HG03520 (cell line): ENCODE measurements around the gene NEDD4L.

ENCODE experiments used
- ATAC-seq: cut with Tn5 transposase; IDR thresholded peaks from one replicate; pipeline ENCODE4 v1.9.1; 2021; ENCODE audit warnings: mild to moderate bottlenecking, moderate library complexity; ENCODE audit not compliant: unreplicated experiment

Gene NEDD4L

DNA sequence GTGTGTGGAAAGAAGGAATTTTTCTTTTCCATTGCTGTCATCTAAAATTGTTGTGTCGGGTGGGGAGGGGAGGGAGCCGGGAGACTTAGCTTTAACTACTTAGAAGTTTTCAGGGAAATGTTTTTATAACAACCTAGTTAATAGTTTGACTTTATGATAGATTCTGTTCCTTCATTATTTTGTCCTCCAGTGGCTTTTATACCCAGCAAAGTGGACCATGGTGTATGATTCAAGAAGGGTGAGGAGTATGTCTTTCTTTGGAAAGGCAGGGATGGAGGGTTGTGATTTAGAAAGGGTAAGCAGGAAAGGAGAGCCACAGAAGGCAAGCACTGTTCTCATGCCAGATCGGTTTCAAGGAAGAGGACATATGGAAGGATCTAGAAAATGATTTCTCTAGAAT is 261.8 kb downstream of the NEDD4L start:
- no peak for ATAC-seq

DNA sequence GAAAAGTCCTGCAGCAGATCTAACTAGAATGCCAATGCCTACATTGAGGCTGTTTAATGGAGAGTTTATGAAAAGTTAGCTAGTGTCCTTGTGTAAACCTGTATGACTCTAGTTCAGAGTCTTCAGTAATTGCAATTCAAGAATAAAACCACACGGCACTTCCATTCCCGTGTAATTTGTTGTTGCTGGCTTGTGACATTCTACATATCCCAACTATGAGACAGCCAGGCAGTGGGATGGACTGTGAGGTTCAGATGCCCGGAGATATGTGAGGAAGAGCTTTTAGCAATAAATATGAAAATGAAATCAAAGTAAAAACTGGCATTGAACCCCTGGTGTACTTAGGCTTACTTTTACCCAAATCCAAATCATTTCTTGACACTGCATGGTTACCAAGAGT is 263.4 kb downstream of the NEDD4L start:
- no peak for ATAC-seq

GRCh38 chr18:58308463-58308862 is 264.4 kb downstream of the NEDD4L start:
- ATAC-seq, result no peak

- no peak for ATAC-seq
These were observed 265.1 kb downstream of the NEDD4L start for GRCh38 chr18:58309099-58309498.

DNA sequence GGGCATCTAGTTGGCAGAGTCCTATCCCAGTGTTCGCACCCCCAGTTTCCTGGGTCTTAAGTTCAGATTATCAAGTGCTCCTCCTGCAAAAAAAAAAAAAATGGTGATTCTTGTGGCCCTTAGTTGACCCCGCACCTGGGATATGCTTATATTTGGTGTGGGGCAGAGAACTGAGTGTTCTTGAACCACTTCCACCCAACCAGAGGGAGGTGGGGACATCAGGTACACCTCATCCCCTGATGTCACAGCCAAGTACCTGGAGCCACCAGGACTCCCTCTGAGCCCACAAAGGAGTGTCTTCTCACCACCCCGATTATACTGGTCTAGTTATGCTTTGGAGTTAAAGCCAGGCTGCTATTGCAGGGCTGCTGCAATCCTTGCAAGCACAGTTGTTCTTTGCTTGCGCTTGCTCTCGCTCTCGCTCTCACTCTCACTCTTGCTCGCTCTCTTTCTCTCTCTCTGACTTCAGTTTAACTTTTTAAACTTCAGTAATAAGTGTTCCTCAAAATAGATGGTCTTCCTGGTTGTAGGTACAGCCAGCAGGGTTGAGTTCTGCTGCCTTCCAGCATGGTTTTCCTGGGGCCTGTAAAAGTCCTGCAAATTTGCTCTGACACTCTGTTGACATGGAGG is 265.7 kb downstream of the NEDD4L start:
- no peak for ATAC-seq

DNA sequence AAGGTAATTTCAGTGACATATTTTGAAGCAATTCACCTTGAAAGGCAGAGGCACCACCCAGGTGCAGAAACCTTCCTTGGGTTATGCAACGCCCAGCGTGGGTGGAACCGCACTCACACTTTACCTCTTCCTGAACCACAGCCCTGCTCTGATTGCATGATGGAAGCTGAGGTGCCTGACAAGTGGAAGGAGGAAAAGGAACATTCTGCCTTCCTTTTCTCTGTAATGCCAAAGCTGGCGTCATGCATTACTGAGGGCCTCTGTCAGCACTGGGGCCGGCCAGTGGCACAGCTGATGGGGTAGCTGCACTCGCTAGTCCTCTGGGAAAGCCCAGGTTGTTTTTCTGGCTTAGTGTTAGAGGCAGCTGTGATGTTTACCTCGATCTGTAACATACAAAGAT is 266.5 kb downstream of the NEDD4L start:
- no peak for ATAC-seq

- ATAC-seq, result no peak
These were observed 267.4 kb downstream of the NEDD4L start for GRCh38 chr18:58311390-58311789.

DNA sequence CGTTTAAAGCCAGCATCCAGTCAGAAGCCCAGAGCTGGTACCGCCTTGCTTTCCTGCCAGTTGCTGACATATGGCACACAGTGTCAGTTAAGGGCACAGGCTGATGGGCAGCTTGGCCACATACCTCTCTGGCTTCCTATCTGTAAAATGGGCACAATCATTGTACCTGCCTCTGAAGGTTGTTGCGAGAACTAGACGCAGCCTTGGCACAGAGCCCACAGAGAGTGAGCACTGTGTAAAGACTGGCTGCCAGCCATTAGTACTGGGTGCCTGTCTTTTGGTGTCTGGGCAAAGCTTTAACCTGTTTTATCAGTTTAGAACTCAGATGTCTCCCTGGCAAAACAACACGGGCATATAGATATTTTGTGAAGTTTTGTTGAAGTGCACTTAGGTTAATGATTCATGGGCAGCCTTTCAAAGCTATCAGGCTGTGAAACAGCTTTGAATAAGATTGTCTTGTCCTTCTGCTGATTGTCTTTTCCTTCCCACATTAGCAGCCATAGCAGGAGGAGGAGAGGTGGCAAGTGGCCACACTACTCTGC is 269.5 kb downstream of the NEDD4L start:
- ATAC-seq, result no peak

DNA sequence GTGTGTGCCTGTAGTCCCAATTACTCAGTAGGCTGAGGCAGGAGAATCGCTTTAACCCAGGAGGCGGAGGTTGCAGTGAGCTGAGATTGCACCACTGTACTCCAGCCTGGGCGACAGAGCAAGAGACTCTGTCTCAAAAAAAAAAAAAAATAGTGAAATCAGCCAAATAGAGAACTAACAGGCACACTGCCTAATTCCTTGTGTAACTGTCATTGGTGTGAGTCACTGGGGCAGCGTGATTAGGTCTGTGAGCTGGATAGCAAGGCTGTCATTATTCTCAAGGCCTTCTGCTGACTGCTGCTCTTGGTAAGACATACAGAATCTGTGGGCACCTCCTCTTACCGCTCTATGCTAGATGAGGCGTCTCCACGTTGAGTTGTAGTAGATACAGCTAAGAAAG is 270.3 kb downstream of the NEDD4L start:
- ATAC-seq, result no peak

DNA sequence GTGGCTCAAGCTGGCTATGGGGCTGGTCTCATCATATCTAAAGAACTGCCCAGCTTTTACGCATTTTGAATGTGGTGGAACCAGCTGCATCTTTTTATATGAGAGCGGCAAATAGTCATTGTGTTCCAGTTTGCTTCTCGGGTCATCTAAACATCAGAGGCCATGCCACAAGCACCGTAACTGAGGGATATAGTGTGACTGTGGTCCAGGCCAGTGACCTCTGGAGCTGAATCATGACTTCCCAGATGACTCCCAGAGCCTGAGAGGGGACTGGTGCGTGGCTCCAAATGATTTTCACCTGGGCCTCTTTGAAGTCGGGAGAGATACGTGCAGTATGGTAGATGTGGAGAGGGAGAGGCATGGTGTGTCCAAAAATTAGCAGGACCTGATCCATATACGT is 271.0 kb downstream of the NEDD4L start:
- no peak for ATAC-seq

DNA sequence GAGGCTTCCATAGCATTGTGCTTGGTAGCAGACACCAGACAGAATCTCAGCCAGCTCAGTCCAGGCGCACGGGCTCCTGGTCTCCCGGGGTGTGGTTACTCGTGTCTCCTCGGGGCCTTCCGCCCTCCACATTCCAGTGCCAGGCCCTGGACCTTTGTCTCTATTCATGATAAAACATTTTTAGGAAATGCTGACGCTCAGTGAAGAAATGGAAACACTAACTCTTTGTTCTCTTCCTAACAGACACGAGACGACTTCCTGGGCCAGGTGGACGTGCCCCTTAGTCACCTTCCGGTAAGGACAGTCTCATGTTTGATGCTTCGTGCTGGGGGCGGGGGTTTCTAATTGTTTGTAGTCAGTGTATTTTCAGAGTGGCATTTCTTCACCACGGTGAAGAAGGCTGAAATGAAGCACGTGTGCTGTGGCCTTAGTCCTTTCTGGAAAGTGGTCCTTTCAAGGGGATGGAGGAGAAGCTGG is 271.8 kb downstream of the NEDD4L start:
- no peak for ATAC-seq

- ATAC-seq, result no peak
These were observed 272.6 kb downstream of the NEDD4L start for GRCh38 chr18:58316396-58317342.

- no peak for ATAC-seq
These were observed 275.7 kb downstream of the NEDD4L start for GRCh38 chr18:58319719-58320118.

DNA sequence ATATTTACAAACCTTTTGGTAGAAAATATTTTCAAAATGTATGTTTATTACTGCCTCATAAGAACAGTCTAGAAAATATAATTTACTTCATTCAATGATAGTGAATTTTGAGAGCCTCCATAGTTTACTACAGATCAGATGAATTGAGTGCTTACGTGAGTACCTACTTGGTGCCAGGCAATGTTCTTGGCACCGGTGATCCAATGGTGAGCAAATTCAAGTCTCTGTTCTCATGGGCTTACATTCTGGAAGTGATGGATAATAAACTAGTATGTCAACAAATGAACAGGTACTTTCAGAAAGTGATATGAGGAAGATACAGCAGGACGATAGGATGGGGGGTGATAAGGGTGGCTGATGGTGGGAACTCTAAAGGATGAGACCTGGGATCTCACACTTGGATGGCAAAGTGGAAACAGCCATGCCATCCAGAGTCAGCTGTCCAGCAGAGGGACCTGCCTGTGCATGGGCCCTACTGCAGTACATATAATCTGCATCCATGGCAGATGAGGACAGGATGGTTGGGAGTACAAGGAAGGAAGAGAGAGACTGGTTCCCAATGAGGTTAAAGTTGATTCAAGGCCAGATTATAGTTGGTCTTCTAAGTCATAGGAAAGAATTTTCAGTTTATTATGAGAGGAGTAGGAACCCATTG is 277.0 kb downstream of the NEDD4L start:
- ATAC-seq, result no peak

- ATAC-seq, result no peak
These were observed 278.0 kb downstream of the NEDD4L start for GRCh38 chr18:58321986-58322385.

DNA sequence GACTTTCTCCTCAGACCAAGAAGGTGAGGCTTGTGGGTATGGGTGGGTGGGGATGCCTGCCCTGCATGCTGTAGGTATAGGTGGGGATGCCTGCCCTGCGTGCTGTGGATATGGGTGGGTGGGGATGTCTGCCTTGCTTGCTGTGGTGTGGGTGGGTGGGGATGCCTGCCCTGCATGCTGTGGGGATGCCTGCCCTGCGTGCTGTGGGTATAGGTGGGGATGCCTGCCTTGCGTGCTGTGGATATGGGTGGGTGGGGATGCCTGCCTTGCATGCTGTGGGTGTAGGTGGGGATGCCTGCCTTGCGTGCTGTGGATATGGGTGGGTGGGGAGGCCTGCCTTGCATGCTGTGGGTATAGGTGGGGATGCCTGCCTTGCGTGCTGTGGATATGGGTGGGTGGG is 278.4 kb downstream of the NEDD4L start:
- ATAC-seq, result no peak

GRCh38 chr18:58323866-58324762 is 280.1 kb downstream of the NEDD4L start:
- no peak for ATAC-seq

DNA sequence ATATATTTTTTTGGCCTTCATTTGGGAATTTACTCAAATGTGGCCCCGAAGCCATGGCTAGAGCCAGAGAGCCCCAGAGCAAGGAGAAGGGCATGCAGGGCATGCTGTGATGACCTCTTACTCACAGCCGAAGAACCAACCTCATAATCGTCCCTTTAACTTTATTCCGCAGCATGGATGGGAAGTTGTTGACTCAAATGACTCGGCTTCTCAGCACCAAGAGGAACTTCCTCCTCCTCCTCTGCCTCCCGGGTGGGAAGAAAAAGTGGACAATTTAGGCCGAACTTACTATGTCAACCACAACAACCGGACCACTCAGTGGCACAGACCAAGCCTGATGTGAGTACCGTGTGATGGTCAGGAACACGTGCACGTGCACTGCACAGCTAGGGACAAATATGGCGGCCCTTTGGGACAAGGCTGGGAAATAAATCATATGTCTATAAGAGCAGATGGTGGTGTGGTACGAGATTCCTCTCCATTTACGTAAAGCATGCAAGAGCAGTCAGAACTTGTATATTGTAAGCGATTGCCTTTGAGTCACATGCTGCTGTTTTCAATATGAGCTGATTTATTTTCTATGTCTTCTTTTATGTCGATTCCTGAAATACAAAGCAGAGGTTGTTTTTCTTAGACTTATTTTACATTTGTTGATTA is 280.9 kb downstream of the NEDD4L start:
- no peak for ATAC-seq

- ATAC-seq, result no peak
These were observed 281.5 kb downstream of the NEDD4L start for GRCh38 chr18:58325494-58325893.

DNA sequence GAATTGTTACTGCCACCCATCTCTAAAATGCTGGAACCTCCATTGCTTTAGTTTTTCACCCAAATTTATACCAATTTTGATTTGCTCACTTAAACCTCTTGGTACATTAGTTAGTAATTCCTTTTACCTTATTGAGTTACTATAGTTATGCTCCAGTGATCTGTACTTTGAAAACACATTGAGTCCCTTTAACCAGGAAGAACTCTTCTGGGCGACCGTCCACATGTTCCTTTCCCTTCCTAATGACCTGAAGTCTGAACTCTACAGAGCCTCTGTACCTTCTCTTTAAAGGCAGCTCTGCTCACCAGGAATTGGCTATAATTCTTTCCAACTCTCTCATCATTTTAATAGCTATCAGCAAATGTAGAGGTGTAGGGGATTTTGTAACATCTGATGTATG is 290.0 kb downstream of the NEDD4L start:
- ATAC-seq, result no peak
